K562 treated with DMSO at 1 percent for 4 hours (cell line): ENCODE data around the gene LRRC37A2. TPM values are rescaled to one million over a fixed set of nuclear protein-coding genes. Genes with fewer than 3 reads are reported as not detected.

Experiments used
- total RNA-seq: library from RNA; unstranded; fragments of 300-600 nt; gene quantifications from 2 replicates; pipeline ENCODE4 v1.2.3, GENCODE V29; 2022; ENCODE audit not compliant: insufficient read depth

LRRC37A2 gene
- 3.9 and 5.0 TPM in 2 replicates for total RNA-seq

GRCh38 chr17:46512168-46512567, at the start of gene LRRC37A2:
Gene LRRC37A2 (plus strand): TSS chr17:46512468. CDS start chr17:46512713, 245 bp downstream.

GRCh38 chr17:46579083-46580075, 67.1 kb downstream of the LRRC37A2 start, which contains the start of gene ARL17A:
Gene ARL17A (minus strand): TSS chr17:46579691. CDS start chr17:46576322, 3,369 bp downstream.

GRCh38 chr17:46590157-46591146, 78.2 kb downstream of the LRRC37A2 start, which contains the start of gene NSF:
Gene NSF (plus strand): TSS chr17:46590669. CDS start chr17:46590776, 107 bp downstream.

Other genes with a start within 250 kb of the LRRC37A2 start
- 1.1 and 1.3 TPM in 2 replicates for gene LRRC37A, start 217.3 kb upstream of the LRRC37A2 start, total RNA-seq
- gene ARL17B, start 150.7 kb upstream of the LRRC37A2 start, total RNA-seq: 0.97 and 2.6 TPM in 2 replicates
- gene ARL17A, start 67.2 kb downstream of the LRRC37A2 start, total RNA-seq: 3.7 and 5.6 TPM in 2 replicates
- 25.9 and 34.7 TPM in 2 replicates for gene NSF, start 78.2 kb downstream of the LRRC37A2 start, total RNA-seq